NCI-H1694 treated with DMSO at 0.1 percent for 48 hours (cell line): ENCODE data around the gene KDM3B.
"Not testable (repeated sequence)": the region's sequence is repeated elsewhere in the genome, so short reads cannot be mapped to it uniquely, and the experiment has no call there.

Experiments
- DNase-seq: peaks from one replicate; lab custom pipeline; 2025; lab: John Stamatoyannopoulos, UW

KDM3B gene, protein sequence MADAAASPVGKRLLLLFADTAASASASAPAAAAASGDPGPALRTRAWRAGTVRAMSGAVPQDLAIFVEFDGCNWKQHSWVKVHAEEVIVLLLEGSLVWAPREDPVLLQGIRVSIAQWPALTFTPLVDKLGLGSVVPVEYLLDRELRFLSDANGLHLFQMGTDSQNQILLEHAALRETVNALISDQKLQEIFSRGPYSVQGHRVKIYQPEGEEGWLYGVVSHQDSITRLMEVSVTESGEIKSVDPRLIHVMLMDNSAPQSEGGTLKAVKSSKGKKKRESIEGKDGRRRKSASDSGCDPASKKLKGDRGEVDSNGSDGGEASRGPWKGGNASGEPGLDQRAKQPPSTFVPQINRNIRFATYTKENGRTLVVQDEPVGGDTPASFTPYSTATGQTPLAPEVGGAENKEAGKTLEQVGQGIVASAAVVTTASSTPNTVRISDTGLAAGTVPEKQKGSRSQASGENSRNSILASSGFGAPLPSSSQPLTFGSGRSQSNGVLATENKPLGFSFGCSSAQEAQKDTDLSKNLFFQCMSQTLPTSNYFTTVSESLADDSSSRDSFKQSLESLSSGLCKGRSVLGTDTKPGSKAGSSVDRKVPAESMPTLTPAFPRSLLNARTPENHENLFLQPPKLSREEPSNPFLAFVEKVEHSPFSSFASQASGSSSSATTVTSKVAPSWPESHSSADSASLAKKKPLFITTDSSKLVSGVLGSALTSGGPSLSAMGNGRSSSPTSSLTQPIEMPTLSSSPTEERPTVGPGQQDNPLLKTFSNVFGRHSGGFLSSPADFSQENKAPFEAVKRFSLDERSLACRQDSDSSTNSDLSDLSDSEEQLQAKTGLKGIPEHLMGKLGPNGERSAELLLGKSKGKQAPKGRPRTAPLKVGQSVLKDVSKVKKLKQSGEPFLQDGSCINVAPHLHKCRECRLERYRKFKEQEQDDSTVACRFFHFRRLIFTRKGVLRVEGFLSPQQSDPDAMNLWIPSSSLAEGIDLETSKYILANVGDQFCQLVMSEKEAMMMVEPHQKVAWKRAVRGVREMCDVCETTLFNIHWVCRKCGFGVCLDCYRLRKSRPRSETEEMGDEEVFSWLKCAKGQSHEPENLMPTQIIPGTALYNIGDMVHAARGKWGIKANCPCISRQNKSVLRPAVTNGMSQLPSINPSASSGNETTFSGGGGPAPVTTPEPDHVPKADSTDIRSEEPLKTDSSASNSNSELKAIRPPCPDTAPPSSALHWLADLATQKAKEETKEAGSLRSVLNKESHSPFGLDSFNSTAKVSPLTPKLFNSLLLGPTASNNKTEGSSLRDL (N-terminal part only)

GRCh38 chr5:138352071-138352721 is at the start of gene KDM3B:
KDM3B (plus strand) TSS chr5:138352685; CDS start chr5:138352796, 111 bp downstream.
- DNase-seq = peak; percentile 47

DNA sequence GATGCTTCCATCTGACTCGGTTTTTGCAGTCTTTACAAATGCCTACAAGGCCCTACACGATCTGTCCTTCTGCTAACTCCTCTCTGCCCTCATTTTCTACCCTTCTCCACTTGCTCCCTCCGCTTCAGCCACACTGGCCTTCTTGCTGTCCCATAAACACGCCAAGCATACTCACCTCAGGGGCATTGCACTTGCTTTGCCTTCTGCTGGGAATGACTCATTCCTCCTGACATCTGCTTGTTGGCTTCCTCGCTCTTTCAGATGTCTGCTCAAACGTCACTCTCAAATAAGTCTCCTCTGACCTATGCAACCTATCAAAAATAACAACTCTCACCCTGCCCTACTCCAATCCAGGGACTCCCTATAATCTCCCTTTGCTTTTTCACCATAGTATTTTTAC is 49.1 kb upstream of the KDM3B start:
- DNase-seq = no peak

GRCh38 chr5:138305797-138306196 is 46.7 kb upstream of the KDM3B start:
- peak; percentile 62 for DNase-seq

GRCh38 chr5:138315751-138316278 is 36.7 kb upstream of the KDM3B start:
- DNase-seq = no peak

DNA sequence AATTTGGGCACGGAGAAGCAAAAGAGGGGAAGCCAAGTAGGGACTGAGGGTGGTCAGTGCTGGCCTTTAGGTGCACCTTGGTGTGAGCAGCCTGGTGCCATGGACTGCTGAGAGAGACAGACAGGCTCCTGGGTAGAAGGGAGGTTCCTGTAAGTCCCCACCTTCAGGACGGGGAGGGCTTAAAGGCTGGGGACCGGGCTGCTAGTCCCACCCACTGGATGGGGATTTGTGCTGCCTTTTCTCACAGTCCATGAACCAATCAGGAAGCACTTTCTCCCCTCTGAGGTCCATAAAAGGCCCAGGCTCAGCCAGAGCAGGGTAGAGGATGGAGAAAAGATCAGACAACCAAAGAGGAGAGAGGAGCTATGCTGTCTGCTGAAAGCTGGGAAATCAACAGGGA is 36.1 kb upstream of the KDM3B start:
- DNase-seq = no peak

DNA sequence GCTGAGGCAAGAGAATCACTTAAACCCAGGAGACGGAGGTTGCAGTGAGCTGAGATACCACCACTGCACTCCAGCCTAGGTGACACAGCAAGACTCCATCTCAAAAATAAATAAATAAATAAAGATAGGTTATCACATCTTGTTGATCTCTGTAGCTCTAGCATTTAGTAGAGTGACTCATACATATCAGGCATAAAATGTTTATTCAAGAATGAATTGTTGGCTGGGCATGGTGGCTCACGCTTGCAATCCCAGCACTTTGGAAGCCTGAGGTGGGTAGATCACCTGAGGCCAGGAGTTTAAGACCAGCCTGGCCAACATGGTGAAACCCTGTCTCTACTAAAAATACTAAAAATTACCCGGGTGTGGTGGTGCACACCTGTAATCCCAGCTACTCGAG is 34.3 kb upstream of the KDM3B start:
- DNase-seq = not testable (repeated sequence)

- DNase-seq = no peak
These were observed 21.6 kb upstream of the KDM3B start for GRCh38 chr5:138330813-138331448.

DNA sequence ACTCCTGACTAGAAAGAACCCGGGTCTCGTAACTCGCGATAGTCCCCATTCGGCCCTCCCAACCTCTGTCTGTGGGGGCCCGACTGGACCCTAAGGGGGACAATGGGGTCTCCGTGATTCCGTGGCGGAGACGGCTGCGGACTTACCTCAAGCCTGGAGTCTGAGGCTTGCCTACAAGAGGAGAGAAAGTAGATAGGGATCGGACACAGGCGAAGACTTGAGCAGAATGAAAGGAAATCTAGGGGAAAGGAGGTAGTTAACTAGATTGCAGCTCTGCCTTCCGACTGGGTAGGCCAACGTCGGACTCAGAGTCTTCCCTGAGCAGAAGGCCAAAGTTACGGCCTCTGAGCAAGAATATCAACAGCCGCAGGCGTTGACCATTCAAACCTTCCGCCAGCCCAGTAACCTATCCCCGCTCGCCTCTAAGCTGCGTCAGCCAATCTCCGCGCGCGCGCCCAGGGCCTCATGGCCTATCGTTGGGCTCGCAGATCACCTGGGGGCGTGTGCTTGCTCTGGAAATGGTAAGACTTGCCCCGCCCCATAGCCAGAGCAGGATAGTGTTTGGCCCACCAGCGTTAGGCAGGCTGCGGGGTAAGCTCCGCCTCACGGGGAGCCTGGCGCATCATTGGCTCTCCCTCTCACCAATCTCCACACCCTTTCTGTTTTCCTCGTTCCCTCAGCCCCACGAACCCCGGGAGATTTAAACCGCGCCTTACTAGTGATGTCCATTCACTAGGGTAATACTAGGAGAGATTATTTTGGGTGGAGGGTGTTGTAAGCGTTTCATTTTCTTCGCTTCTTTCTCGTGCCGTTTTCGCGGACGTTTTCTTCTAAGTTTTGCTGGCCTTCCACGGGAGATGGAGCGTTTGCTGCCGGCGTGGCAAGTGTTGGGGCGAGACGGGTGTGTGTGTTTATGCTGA is 20.8 kb upstream of the KDM3B start, which contains the start of gene CDC25C:
TSS of gene CDC25C (minus strand) at position 356 of the 920 bp plus-strand sequence. CDS start 624 bp downstream, outside the sequence.
- DNase-seq = peak; percentile 96

- DNase-seq = no peak
These were observed 17.5 kb upstream of the KDM3B start for GRCh38 chr5:138334867-138335447.

DNA sequence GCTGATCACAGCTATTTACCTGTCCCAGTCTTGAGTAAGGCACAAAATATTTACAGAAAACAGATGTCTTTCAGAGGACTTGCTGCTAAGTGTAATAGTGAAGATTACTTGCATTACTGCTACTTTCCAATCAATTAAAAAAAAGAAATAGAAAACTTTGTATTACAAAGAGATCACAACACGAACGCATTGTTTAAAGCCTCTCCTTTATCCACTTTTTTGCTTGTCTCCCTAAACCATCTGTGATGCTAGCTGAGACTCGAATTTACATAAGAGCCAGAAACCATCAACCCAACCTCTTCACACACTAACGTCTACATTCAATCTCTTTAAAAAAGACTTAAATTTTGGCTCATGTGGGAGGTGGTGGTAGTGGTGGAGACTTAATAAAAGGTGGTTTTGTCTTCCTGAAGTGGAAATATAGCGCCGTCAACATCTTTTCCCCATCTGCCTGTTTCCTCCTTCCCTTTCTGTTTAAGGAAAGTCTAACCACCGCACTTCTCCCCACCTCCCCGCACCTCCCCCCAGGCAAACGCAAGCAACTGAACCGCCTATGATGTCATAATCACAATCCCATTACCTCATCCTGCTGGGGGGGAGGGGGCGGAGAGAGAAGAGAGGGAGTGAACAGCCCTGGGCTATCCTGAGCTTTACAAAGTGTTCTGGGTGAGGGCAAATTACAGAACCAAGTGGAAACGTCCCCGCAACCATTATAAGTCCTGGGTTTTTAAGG is 15.4 kb upstream of the KDM3B start:
- DNase-seq = no peak

GRCh38 chr5:138337685-138338410 is 14.6 kb upstream of the KDM3B start, which contains the start of gene FAM53C:
FAM53C (plus strand) TSS chr5:138338266; CDS start chr5:138341336, 3,070 bp downstream.
- peak; percentile 84 for DNase-seq

GRCh38 chr5:138338411-138339090 is 13.9 kb upstream of the KDM3B start:
- no peak for DNase-seq

- DNase-seq = no peak
These were observed 13.4 kb upstream of the KDM3B start for GRCh38 chr5:138339091-138339456.

DNA sequence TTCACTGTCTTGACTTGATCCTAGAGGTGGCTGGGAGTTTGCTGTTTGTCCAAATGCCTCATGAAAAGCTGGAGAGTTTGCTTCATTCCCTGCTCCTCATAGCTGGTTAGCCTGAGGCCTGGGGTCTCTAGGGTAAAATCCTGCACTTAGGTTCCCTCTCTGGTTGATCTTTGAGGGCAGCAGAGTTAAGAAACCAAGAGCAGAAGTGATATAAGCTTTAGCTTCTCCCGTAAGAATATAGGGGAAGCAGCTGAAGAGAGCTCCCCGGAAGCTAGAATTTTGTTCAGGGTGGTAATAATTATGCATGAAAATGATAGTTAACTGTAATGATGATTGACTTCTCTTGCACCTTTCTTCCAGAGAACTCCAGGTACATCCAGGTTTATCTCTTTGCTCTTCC is 13.0 kb upstream of the KDM3B start:
- no peak for DNase-seq

DNA sequence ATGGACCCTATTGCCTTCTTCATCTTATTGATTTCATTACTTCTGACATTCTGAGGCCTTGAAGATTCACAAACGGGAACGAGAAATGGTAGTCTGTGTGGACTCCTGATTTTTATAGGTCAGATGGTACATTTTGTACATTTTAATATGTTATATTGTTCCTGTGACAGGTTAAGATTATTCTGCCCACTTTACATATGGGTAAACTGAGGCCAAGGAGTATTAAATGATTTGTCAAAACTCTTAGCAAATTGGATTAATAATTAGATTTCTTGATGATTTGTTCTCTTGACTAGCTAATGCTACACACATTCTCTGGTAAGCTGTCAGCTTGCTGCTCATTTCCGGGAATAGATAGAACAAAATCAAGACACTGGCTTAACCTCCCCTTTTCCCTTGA is 12.5 kb upstream of the KDM3B start:
- DNase-seq = no peak

DNA sequence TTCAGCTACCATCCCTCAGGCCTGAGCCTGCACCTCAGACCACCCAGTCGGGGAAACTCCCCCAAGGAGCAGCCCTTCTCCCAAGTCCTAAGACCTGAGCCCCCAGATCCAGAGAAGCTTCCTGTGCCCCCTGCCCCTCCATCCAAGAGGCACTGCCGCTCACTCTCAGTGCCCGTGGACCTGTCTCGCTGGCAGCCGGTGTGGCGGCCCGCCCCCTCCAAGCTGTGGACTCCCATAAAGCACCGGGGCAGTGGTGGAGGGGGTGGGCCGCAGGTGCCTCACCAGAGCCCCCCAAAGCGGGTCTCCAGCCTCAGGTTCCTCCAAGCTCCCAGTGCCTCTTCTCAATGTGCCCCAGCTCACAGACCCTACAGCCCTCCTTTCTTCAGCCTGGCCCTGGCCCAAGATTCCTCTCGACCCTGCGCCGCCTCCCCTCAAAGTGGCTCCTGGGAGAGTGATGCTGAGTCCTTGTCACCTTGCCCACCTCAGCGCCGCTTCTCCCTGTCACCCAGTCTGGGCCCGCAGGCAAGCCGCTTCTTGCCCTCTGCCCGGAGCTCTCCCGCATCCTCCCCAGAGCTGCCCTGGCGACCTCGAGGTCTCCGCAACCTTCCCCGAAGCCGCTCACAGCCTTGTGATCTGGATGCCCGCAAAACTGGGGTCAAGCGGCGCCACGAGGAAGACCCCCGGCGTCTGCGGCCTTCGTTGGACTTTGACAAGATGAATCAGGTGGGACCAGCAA is 7.4 kb upstream of the KDM3B start:
- DNase-seq = no peak
